H1 (cell line): ENCODE data around the gene NAT8L. TPM values are rescaled to one million over a fixed set of nuclear protein-coding genes. Genes with fewer than 3 reads are reported as not detected.

Experiments
- CTCF ChIA-PET: fragments of 300-600 bp; sonication (Branson Sonifier 250); formaldehyde crosslinking; loops from one replicate; lab custom pipeline; 2021; ENCODE audit not compliant: partially characterized antibody; lab: Charles Lee
- POLR2A ChIA-PET: fragments of 300-600 bp; sonication (Branson Sonifier 250); formaldehyde crosslinking; loops from one replicate; lab custom pipeline; 2021; ENCODE audit warnings: inconsistent platforms; ENCODE audit not compliant: partially characterized antibody; lab: Charles Lee
- DNase-seq, 2 experiments: peaks; one replicate each; pipeline versions ENCODE4 v3.0.0 to v3.0.0-alpha.2; 2010 to 2022; ENCODE audit warnings: low spot score in 2 of 2, low read depth in 1 of 2, mixed read lengths in 1 of 2
- FAIRE-seq: peaks from 2 replicates; lab custom pipeline; 2011; peaks lifted over from hg19 to GRCh38; lab: Jason Lieb, UNC
- H2AFZ ChIP-seq: 2 replicates; pipeline ENCODE4 v1.8.1; 2012; ENCODE audit warnings: low read length, inconsistent platforms
- H2AK5ac ChIP-seq: 2 replicates; pipeline ENCODE4 v1.6.1; 2013; ENCODE audit warnings: low read depth, low read length
- H2BK120ac ChIP-seq: replicated peaks from 2 replicates; pipeline ENCODE3; 2013; ENCODE audit warnings: low read depth, low read length, inconsistent platforms
- H2BK12ac ChIP-seq: 2 replicates; pipeline ENCODE4 v1.6.1; 2013; ENCODE audit warnings: low read depth, low read length
- H2BK15ac ChIP-seq: 2 replicates; pipeline ENCODE4 v1.6.1; 2013; ENCODE audit warnings: low read length
- H2BK20ac ChIP-seq: 2 replicates; pipeline ENCODE4 v1.6.1; 2013; ENCODE audit warnings: low read length
- H2BK5ac ChIP-seq: 2 replicates; pipeline ENCODE4 v1.6.1; 2013; ENCODE audit warnings: low read depth, low read length
- H3K14ac ChIP-seq: 2 replicates; pipeline ENCODE4 v1.6.1; 2013; ENCODE audit warnings: inconsistent platforms; ENCODE audit not compliant: insufficient read length
- H3K18ac ChIP-seq: 2 replicates; pipeline ENCODE4 v1.6.1; 2013; ENCODE audit warnings: low read length; ENCODE audit errors: extremely low read depth
- H3K23ac ChIP-seq: 2 replicates; pipeline ENCODE4 v1.6.1; 2013; ENCODE audit warnings: inconsistent platforms; ENCODE audit not compliant: insufficient read length
- H3K23me2 ChIP-seq: 2 replicates; pipeline ENCODE4 v1.6.1; 2013; ENCODE audit warnings: low read depth, low read length
- H3K27ac ChIP-seq: 2 replicates; pipeline ENCODE4 v1.6.1; 2011; ENCODE audit warnings: low read depth, low read length, inconsistent platforms
- H3K27me3 ChIP-seq, 4 experiments: replicated peaks in 1 of 4; 1 replicate in 1 of 4; 2 replicates in 3 of 4; pipeline versions ENCODE4 v1.6.1 to v1.8.1; 2011 to 2013; ENCODE audit warnings: low read length in 3 of 4, mild to moderate bottlenecking in 3 of 4, inconsistent platforms in 2 of 4, mixed read lengths in 2 of 4, moderate library complexity in 1 of 4; ENCODE audit not compliant: control insufficient read depth in 3 of 4, insufficient read depth in 3 of 4; ENCODE audit errors: extremely low read depth in 1 of 4
- H3K36me3 ChIP-seq, 4 experiments: 2 replicates each; pipeline versions ENCODE4 v1.6.1 to v1.8.1; 2011 to 2013; ENCODE audit warnings: mild to moderate bottlenecking in 4 of 4, low read length in 3 of 4, moderate library complexity in 2 of 4, control low read depth in 1 of 4, inconsistent platforms in 1 of 4; ENCODE audit not compliant: insufficient read depth in 4 of 4, control insufficient read depth in 2 of 4
- H3K4ac ChIP-seq: replicated peaks from 2 replicates; pipeline ENCODE3; 2013; ENCODE audit warnings: low read length, low read depth, mixed read lengths, inconsistent platforms; ENCODE audit not compliant: insufficient read length
- H3K4me1 ChIP-seq, 4 experiments: replicated peaks in 1 of 4; 1 replicate in 1 of 4; 2 replicates in 3 of 4; pipeline versions ENCODE4 v1.6.1 to v1.8.1; 2011 to 2013; ENCODE audit warnings: low read length in 3 of 4, inconsistent platforms in 2 of 4, mixed read lengths in 1 of 4; ENCODE audit not compliant: insufficient read depth in 4 of 4, control insufficient read depth in 3 of 4
- H3K4me2 ChIP-seq, 2 experiments: 2 replicates each; pipeline versions ENCODE4 v1.6.1 to v1.8.1; 2011 to 2013; ENCODE audit warnings: low read depth in 2 of 2, low read length in 2 of 2, control low read depth in 1 of 2, inconsistent platforms in 1 of 2, mild to moderate bottlenecking in 1 of 2; ENCODE audit not compliant: insufficient read depth in 1 of 2
- H3K4me3 ChIP-seq, 4 experiments: fragments of 200-600, 300-600 bp in 1 of 4; sonication (generic), shearing (Covaris generic), sonication (Bioruptor Twin) in 1 of 4; 2 replicates each; pipeline versions ENCODE4 v1.5.1 to v1.8.1; 2011 to 2016; ENCODE audit warnings: low read length in 4 of 4, low read depth in 3 of 4, control low read depth in 2 of 4, inconsistent platforms in 2 of 4, mild to moderate bottlenecking in 2 of 4, mixed read lengths in 1 of 4, moderate library complexity in 1 of 4; ENCODE audit not compliant: insufficient read depth in 2 of 4; ENCODE audit errors: extremely low read depth in 1 of 4
- H3K56ac ChIP-seq: replicated peaks from 2 replicates; pipeline ENCODE3; 2013; ENCODE audit warnings: low read depth, mild to moderate bottlenecking, mixed read lengths, low read length, inconsistent platforms; ENCODE audit not compliant: insufficient read length
- H3K79me1 ChIP-seq: 2 replicates; pipeline ENCODE4 v1.6.1; 2013; ENCODE audit warnings: low read depth, low read length, control low read depth
- H3K79me2 ChIP-seq, 2 experiments: 2 replicates each; pipeline versions ENCODE4 v1.6.1 to v1.8.1; 2012 to 2013; ENCODE audit warnings: low read length in 2 of 2, mild to moderate bottlenecking in 2 of 2, inconsistent platforms in 1 of 2; ENCODE audit not compliant: insufficient read depth in 2 of 2, control insufficient read depth in 1 of 2
- H3K9ac ChIP-seq, 4 experiments: replicated peaks in 1 of 4; 1 replicate in 1 of 4; 2 replicates in 3 of 4; pipeline versions ENCODE4 v1.6.1 to v1.8.1; 2011 to 2013; ENCODE audit warnings: low read depth in 3 of 4, low read length in 3 of 4, control low read depth in 2 of 4, mild to moderate bottlenecking in 2 of 4, moderate library complexity in 2 of 4, inconsistent platforms in 1 of 4; ENCODE audit errors: extremely low read depth in 1 of 4
- H3K9me3 ChIP-seq, 2 experiments: 2 replicates each; pipeline versions ENCODE4 v1.6.1 to v1.8.1; 2012 to 2013; ENCODE audit warnings: mild to moderate bottlenecking in 2 of 2, moderate library complexity in 2 of 2, control low read depth in 1 of 2, inconsistent platforms in 1 of 2, low read depth in 1 of 2, low read length in 1 of 2, mixed read lengths in 1 of 2; ENCODE audit not compliant: insufficient read depth in 2 of 2
- H4K20me1 ChIP-seq, 2 experiments: replicated peaks in 1 of 2; 2 replicates each; pipeline versions ENCODE3 to v1.8.1; 2011 to 2013; ENCODE audit warnings: inconsistent platforms in 2 of 2, low read length in 2 of 2, mild to moderate bottlenecking in 1 of 2; ENCODE audit not compliant: insufficient read depth in 2 of 2, control insufficient read depth in 1 of 2
- H4K5ac ChIP-seq: 2 replicates; pipeline ENCODE4 v1.6.1; 2013; ENCODE audit warnings: low read length, low read depth, mixed read lengths, inconsistent platforms; ENCODE audit not compliant: insufficient read length
- H4K8ac ChIP-seq: 2 replicates; pipeline ENCODE4 v1.8.0; 2013; ENCODE audit warnings: mild to moderate bottlenecking, moderate library complexity, low read length, inconsistent platforms; ENCODE audit not compliant: insufficient read depth; ENCODE audit errors: extremely low read depth
- H4K91ac ChIP-seq: replicated peaks from 2 replicates; pipeline ENCODE3; 2013; ENCODE audit warnings: low read length, mixed read lengths, inconsistent platforms; ENCODE audit not compliant: insufficient read length
- EZH2 ChIP-seq: fragments of 200-600 bp; sonication (generic); IDR thresholded peaks from 2 replicates; pipeline ENCODE4 v1.7.1; 2012; ENCODE audit warnings: low read depth, mild to moderate bottlenecking, moderate library complexity, low read length, inconsistent platforms; ENCODE audit not compliant: severe bottlenecking
- KDM5A ChIP-seq: fragments of 200-600 bp; IDR thresholded peaks from 2 replicates; pipeline ENCODE4 v1.7.1; 2012; ENCODE audit warnings: mild to moderate bottlenecking, low read length, inconsistent platforms, mixed read lengths
- NRF1 ChIP-seq: IDR thresholded peaks from 2 replicates; pipeline ENCODE4 v1.6.1; 2011; ENCODE audit warnings: mild to moderate bottlenecking, low read depth, low read length, improper control_type of control experiment
- RAD21 ChIP-seq, 2 experiments: IDR thresholded peaks in 1 of 2; conservative IDR thresholded peaks in 1 of 2; 2 replicates each; pipeline ENCODE4 v1.6.1; 2011; ENCODE audit warnings: low read depth in 2 of 2, low read length in 2 of 2, improper control_type of control experiment in 1 of 2, inconsistent platforms in 1 of 2, mild to moderate bottlenecking in 1 of 2, moderate library complexity in 1 of 2
- SRF ChIP-seq: IDR thresholded peaks from 2 replicates; pipeline ENCODE4 v1.6.1; 2011; ENCODE audit warnings: mild to moderate bottlenecking, low read depth, low read length, moderate library complexity
- WGBS, 2 experiments: shearing (Covaris generic) in 1 of 2; methylation state at CpG; one replicate each; pipeline versions ENCODE4 v1.1.6 to v1.1.7; 2013 to 2015; ENCODE audit warnings: low lambda C conversion rate in 2 of 2, mixed read lengths in 2 of 2, inconsistent platforms in 1 of 2, low coverage in 1 of 2, missing lambda C conversion rate in 1 of 2; ENCODE audit not compliant: insufficient replicate concordance in 2 of 2, insufficient coverage in 1 of 2, insufficient read length in 1 of 2; ENCODE audit errors: extremely low coverage in 1 of 2, missing lambda C conversion rate in 1 of 2; 5-methylcytosine and 5-hydroxymethylcytosine counted together
- polyA plus RNA-seq, 7 experiments: library from polyadenylated mRNA; depleted of rRNA in 3 of 7; stranded (reverse) in 5 of 7; unstranded in 2 of 7; fragments of >200 nt in 5 of 7; fragments of 200-250 nt in 2 of 7; gene quantifications; 1 replicate in 5 of 7; 2 replicates in 1 of 7; 4 replicates in 1 of 7; pipeline versions ENCODE4 v1.2.1 to v1.2.3, GENCODE V29; 2011 to 2013; ENCODE audit warnings: missing spikeins in 2 of 7, mixed read lengths in 2 of 7
- total RNA-seq: library from RNA; stranded (reverse); fragmentation: NEBNext Ultra II Directional; extraction: Animal tissue kit (Norgen Biotek cat#: 25700); gene quantifications from 2 replicates; pipeline ENCODE4 v1.2.1, GENCODE V29; 2021
- TF ChIP-seq, protein P1 (sequence below), 3 experiments: IDR thresholded peaks; 1 replicate in 2 of 3; 2 replicates in 1 of 3; pipeline versions ENCODE4 v1.5.1 to v1.6.1; 2011; ENCODE audit warnings: low read length in 3 of 3, mild to moderate bottlenecking in 3 of 3, inconsistent platforms in 2 of 3, low read depth in 1 of 3, moderate library complexity in 1 of 3; ENCODE audit not compliant: insufficient read depth in 1 of 3; ENCODE audit errors: control extremely low read depth in 1 of 3

Gene NAT8L
- total and polyA plus RNA-seq, 2 of the 8 experiments (the other 6 are each of a cell fraction or from before 2014, with no cell fraction given) = 10.8 TPM

DNA sequence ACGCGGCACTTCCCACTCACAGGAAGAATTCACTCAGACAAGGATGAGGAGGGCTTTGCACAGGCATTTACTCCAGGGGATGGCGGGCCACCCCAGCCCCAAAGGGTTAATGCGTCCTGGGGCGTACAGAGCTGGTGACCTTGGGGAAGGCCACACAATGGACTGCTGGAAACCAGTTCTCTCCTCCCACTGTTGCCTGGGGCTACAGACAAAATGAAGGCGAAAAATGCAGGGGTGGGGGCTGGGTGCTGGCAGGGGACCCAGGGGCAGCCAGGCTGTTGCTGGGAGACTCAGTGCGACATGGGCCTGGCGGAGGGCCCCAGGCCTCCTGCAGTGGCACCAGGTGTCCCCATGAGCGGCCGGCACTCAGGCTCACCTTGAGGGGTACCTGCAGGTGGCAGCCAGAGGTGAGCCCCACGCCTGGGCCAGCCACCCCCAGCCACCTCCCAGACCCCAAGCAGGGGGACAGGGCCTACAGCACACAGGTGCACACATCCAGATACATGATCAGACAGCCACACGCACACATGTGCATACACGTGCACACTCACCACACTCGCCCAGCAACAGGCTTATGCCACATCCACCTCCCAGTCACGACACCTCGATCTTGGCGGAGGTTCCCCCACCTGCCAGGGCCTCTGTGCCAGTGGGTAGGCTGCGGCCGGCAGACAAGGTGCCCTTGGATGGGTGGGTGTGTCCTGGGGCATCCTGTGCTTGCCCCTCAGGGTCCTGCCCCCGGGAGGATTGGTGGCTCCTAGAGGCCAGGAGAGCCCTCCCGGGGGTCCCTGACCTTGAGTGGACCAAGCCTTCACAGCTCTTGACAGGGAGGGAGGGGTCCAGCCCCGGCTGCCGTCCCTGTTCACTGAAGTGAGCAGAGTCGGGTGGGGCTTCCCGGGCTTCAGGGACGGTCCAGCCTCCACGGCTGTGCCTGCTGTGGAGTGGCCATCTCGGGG, 13.1 kb downstream of the NAT8L start:
- Histone ChIP-seq H2BK5ac (peak overlapping the region; percentile 39; the same call in 1 of the 2 replicates), H3K9me3 (no peaks in the 10 kb centered on the region), H3K14ac (no peak overlapping the region), H4K5ac (no peak overlapping the region), H3K79me2 (0 out of 4 replicates have a peak, but pooled peaks cover 0 to 3% of the 10 kb centered on the region in 2 experiments), H2BK120ac (no peak overlapping the region), H4K8ac (0 out of 2 replicates have a peak overlapping the region, but pooled peaks have one; percentile 46), H4K91ac (peak overlapping the region; percentile 65), H3K36me3 (no peaks in the 10 kb centered on the region), H2BK12ac (peak overlapping the region; percentile 81; the same call in 1 of the 2 replicates), H3K56ac (no peak overlapping the region), H3K23ac (no peak overlapping the region), H3K4me2 (peak overlapping the region in 1 of 2 experiments; percentile 10; a peak in 1 of 4 replicates), H4K20me1 (peaks cover 0 to 12% of the 10 kb centered on the region in 2 experiments), H3K23me2 (no peaks in the 10 kb centered on the region; the same call in 1 of the 2 replicates), H2AK5ac (peak overlapping the region; percentile 83; the same call in 1 of the 2 replicates), H3K4me1 (peaks cover 0 to 22% (median 11%) of the 10 kb centered on the region in 4 experiments; a peak in 6 of 7 replicates), H2BK20ac (peak overlapping the region; percentile 90), H3K9ac (no peak overlapping the region), H3K27ac (no peak overlapping the region), H3K4ac (no peak overlapping the region), H2AFZ (no peak overlapping the region), H3K18ac (peak overlapping the region; percentile 87; the same call in 1 of the 2 replicates), H3K79me1 (no peaks in the 10 kb centered on the region), H3K27me3 (no peaks in the 10 kb centered on the region), H2BK15ac (peak overlapping the region; percentile 92; the same call in 1 of the 2 replicates), H3K4me3 (no peak overlapping the region)
- ChIA-PET CTCF (interaction anchor here (0.9 to 1.5 kb wide), 2 partner anchors 10 to 87 kb away, joined by 3 read pairs; no protein-coding TSS in a partner anchor), POLR2A (interaction anchor here (1.4 to 2.2 kb wide), 2 partner anchors 11 to 12 kb away, joined by 3 to 6 read pairs; no protein-coding TSS in a partner anchor)
- FAIRE-seq (no peak), DNase-seq (peak in 1 of 2 experiments; percentile 45)
- WGBS, 2 experiments = 87% methylated on average over 28 of the region's 28 CpGs; no CpG with 5 or more reads in 1 of the 2 experiments
- TF ChIP-seq, protein P1, sequence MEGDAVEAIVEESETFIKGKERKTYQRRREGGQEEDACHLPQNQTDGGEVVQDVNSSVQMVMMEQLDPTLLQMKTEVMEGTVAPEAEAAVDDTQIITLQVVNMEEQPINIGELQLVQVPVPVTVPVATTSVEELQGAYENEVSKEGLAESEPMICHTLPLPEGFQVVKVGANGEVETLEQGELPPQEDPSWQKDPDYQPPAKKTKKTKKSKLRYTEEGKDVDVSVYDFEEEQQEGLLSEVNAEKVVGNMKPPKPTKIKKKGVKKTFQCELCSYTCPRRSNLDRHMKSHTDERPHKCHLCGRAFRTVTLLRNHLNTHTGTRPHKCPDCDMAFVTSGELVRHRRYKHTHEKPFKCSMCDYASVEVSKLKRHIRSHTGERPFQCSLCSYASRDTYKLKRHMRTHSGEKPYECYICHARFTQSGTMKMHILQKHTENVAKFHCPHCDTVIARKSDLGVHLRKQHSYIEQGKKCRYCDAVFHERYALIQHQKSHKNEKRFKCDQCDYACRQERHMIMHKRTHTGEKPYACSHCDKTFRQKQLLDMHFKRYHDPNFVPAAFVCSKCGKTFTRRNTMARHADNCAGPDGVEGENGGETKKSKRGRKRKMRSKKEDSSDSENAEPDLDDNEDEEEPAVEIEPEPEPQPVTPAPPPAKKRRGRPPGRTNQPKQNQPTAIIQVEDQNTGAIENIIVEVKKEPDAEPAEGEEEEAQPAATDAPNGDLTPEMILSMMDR (IDR thresholded peaks at IDR 0.05; ENCODE audit: control extremely low read depth in 1 of 3, insufficient read depth in 1 of 3, low read depth in 1 of 3, low read length in 3 of 3) = no peak
- TF ChIP-seq KDM5A (no peak), SRF (no peak), NRF1 (no peak), RAD21 (IDR thresholded peaks at IDR 0.05 in 1 of 2, conservative IDR thresholded peaks at IDR 0.05 in 1 of 2; ENCODE audit: low read depth in 2 of 2, low read length in 2 of 2) (no peak), EZH2 (no peak)
